K562 (cell line): ENCODE results near the gene USP10. TPM values are rescaled to one million over a fixed set of nuclear protein-coding genes. Genes with fewer than 3 reads are reported as not detected.

ENCODE experiments used
- BCOR ChIP-seq: fragments of 450-650 bp; IDR thresholded peaks from 2 replicates; pipeline ENCODE4 v1.6.1; 2016
- CEBPB ChIP-seq: fragments of 450-650 bp; IDR thresholded peaks from 2 replicates; pipeline ENCODE4 v1.6.1; 2016; ENCODE audit warnings: missing genetic modification characterization, missing compliant biosample characterization
- FOXK1 ChIP-seq: sonication (generic); formaldehyde crosslinking; IDR thresholded peaks from 2 replicates; pipeline ENCODE4 v1.8.0; 2022; ENCODE audit warnings: missing genetic modification reagents, mild to moderate bottlenecking, borderline replicate concordance
- GABPA ChIP-seq: fragments of 200-800 bp; sonication (Bioruptor generic); conservative IDR thresholded peaks from 2 replicates; pipeline ENCODE4 v1.6.1; 2016; ENCODE audit warnings: low read depth, missing genetic modification characterization, missing compliant biosample characterization
- GATA2 ChIP-seq: sonication (generic); formaldehyde crosslinking; IDR thresholded peaks from 2 replicates; pipeline ENCODE4 v1.4.0; 2020; ENCODE audit warnings: mild to moderate bottlenecking, missing genetic modification reagents
- HDAC1 ChIP-seq, 2 experiments: fragments of 450-650 bp; IDR thresholded peaks; 2 replicates each; pipeline ENCODE4 v1.6.1; 2016 to 2017; ENCODE audit warnings: inconsistent platforms in 1 of 2, mild to moderate bottlenecking in 1 of 2, moderate library complexity in 1 of 2
- KLF1 ChIP-seq: fragments of 450-650 bp; IDR thresholded peaks from 2 replicates; pipeline ENCODE4 v1.6.1; 2016; ENCODE audit warnings: missing genetic modification characterization, missing compliant biosample characterization
- MAZ ChIP-seq, 2 experiments: fragments of 450-650 bp in 1 of 2; sonication (generic) in 1 of 2; formaldehyde crosslinking; IDR thresholded peaks in 1 of 2; conservative IDR thresholded peaks in 1 of 2; 2 replicates each; pipeline versions ENCODE4 v1.4.0 to v1.5.0; 2020; ENCODE audit warnings: mild to moderate bottlenecking in 1 of 2, missing genetic modification reagents in 1 of 2
- MECOM ChIP-seq: fragments of 250-450 bp; sonication (Bioruptor Pico); IDR thresholded peaks from 2 replicates; pipeline ENCODE4 v1.8.0; 2022; ENCODE audit warnings: inconsistent platforms
- RBM14 ChIP-seq: fragments of 200-400 bp; formaldehyde crosslinking; IDR thresholded peaks from 2 replicates; pipeline ENCODE4 v1.6.1; 2018; ENCODE audit warnings: low read depth, mild to moderate bottlenecking, low read length, moderate library complexity, borderline replicate concordance; ENCODE audit not compliant: insufficient read depth
- SNRNP70 ChIP-seq: fragments of 200-400 bp; formaldehyde crosslinking; optimal IDR thresholded peaks from 2 replicates; pipeline ENCODE3; 2017; ENCODE audit warnings: low read depth, low read length
- XRCC4 ChIP-seq: IDR thresholded peaks from one replicate; pipeline ENCODE4 v1.6.1; 2011; ENCODE audit not compliant: insufficient read depth, insufficient read length; ENCODE audit errors: extremely low read depth
- ZNF282 ChIP-seq: sonication (generic); formaldehyde crosslinking; IDR thresholded peaks from 2 replicates; pipeline ENCODE4 v1.8.1; 2023; ENCODE audit warnings: missing genetic modification reagents
- ZNF707 ChIP-seq: fragments of 250-450 bp; sonication (Bioruptor Pico); conservative IDR thresholded peaks from 2 replicates; pipeline ENCODE4 v1.8.0; 2022; ENCODE audit warnings: inconsistent platforms, mild to moderate bottlenecking, moderate library complexity
- polyA plus RNA-seq, 8 experiments: library from polyadenylated mRNA; depleted of rRNA in 4 of 8; stranded (reverse) in 5 of 8; unstranded in 3 of 8; fragments of >200 nt; fragmentation: Nextera tagmentation in 2 of 8; fragmentation: Illumina TruSeq in 1 of 8; extraction: Ambion mirVana in 2 of 8; extraction: Trizol in 1 of 8; gene quantifications; 2 replicates each; pipeline versions ENCODE4 v1.2.1 to v1.2.3, GENCODE V29; 2011 to 2014; ENCODE audit warnings: inconsistent platforms in 1 of 8, missing spikeins in 1 of 8
- total RNA-seq, 7 experiments: library from RNA; depleted of rRNA in 6 of 7; stranded (reverse); fragments of >200 nt in 6 of 7; fragmentation: Illumina TruSeq in 2 of 7; extraction: Trizol in 2 of 7; gene quantifications; 2 replicates each; pipeline versions ENCODE4 v1.2.1 to v1.2.3, GENCODE V29; 2011 to 2021; ENCODE audit warnings: low replicate concordance in 1 of 7
- TF ChIP-seq, protein P1 (sequence below): fragments of 250-450 bp; sonication (Bioruptor Pico); IDR thresholded peaks from 2 replicates; pipeline ENCODE4 v1.8.0; 2022; ENCODE audit warnings: inconsistent platforms, mild to moderate bottlenecking, moderate library complexity, borderline replicate concordance
- TF ChIP-seq, protein P2 (sequence below): sonication (generic); formaldehyde crosslinking; IDR thresholded peaks from 2 replicates; pipeline ENCODE4 v1.8.1; 2023; ENCODE audit warnings: mild to moderate bottlenecking, missing genetic modification reagents
- TF ChIP-seq, protein P3 (sequence below): IDR thresholded peaks from 3 replicates; pipeline ENCODE4 v1.6.1; 2011; ENCODE audit warnings: borderline replicate concordance, mild to moderate bottlenecking, moderate library complexity; ENCODE audit not compliant: insufficient read length; ENCODE audit errors: extremely low read depth
- TF ChIP-seq, protein P4 (sequence below): sonication (generic); formaldehyde crosslinking; IDR thresholded peaks from 2 replicates; pipeline ENCODE4 v1.8.1; 2022; ENCODE audit warnings: missing genetic modification reagents

The USP10 gene
- total and polyA plus RNA-seq, 9 of the 15 experiments (the other 6 are each of a cell fraction or from before 2014, with no cell fraction given), result 61.7 to 197 (median 116) TPM

DNA sequence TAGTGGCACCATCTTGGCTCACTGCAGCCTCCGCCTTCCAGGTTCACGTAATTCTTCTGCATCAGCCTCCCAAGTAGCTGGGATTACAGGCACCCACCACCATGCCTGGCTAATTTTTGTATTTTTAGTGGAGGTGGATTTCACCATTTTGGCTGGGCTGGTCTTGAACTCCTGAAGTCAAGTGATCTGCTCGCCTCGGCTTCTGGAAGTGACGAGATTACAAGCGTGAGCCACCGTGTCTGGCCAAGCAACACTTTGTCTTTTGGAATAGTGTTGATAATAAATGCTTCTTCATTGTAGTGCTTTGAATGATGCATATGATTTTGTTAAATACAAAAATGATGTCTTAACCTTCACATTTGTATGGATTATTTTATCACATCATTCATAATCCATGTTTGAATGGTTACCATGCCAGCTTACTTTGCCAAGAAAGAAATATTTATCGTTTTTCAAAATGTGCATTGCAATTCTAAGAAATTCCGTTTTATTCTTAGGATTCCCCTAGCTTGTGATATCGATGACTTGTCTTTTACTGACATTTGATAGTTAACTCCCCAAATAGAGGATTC lies 29.1 kb downstream of the USP10 start (continued):
- TF ChIP-seq, protein P1, sequence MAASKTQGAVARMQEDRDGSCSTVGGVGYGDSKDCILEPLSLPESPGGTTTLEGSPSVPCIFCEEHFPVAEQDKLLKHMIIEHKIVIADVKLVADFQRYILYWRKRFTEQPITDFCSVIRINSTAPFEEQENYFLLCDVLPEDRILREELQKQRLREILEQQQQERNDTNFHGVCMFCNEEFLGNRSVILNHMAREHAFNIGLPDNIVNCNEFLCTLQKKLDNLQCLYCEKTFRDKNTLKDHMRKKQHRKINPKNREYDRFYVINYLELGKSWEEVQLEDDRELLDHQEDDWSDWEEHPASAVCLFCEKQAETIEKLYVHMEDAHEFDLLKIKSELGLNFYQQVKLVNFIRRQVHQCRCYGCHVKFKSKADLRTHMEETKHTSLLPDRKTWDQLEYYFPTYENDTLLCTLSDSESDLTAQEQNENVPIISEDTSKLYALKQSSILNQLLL (CRISPR knock-in tag), result no peak
- TF ChIP-seq, protein P2, sequence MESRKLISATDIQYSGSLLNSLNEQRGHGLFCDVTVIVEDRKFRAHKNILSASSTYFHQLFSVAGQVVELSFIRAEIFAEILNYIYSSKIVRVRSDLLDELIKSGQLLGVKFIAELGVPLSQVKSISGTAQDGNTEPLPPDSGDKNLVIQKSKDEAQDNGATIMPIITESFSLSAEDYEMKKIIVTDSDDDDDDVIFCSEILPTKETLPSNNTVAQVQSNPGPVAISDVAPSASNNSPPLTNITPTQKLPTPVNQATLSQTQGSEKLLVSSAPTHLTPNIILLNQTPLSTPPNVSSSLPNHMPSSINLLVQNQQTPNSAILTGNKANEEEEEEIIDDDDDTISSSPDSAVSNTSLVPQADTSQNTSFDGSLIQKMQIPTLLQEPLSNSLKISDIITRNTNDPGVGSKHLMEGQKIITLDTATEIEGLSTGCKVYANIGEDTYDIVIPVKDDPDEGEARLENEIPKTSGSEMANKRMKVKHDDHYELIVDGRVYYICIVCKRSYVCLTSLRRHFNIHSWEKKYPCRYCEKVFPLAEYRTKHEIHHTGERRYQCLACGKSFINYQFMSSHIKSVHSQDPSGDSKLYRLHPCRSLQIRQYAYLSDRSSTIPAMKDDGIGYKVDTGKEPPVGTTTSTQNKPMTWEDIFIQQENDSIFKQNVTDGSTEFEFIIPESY (CRISPR knock-in tag), result no peak
- TF ChIP-seq, protein P3, sequence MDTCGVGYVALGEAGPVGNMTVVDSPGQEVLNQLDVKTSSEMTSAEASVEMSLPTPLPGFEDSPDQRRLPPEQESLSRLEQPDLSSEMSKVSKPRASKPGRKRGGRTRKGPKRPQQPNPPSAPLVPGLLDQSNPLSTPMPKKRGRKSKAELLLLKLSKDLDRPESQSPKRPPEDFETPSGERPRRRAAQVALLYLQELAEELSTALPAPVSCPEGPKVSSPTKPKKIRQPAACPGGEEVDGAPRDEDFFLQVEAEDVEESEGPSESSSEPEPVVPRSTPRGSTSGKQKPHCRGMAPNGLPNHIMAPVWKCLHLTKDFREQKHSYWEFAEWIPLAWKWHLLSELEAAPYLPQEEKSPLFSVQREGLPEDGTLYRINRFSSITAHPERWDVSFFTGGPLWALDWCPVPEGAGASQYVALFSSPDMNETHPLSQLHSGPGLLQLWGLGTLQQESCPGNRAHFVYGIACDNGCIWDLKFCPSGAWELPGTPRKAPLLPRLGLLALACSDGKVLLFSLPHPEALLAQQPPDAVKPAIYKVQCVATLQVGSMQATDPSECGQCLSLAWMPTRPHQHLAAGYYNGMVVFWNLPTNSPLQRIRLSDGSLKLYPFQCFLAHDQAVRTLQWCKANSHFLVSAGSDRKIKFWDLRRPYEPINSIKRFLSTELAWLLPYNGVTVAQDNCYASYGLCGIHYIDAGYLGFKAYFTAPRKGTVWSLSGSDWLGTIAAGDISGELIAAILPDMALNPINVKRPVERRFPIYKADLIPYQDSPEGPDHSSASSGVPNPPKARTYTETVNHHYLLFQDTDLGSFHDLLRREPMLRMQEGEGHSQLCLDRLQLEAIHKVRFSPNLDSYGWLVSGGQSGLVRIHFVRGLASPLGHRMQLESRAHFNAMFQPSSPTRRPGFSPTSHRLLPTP, result peak; percentile 47
- TF ChIP-seq RBM14 (no peak), GATA2 (CRISPR knock-in tag) (no peak), HDAC1 (IDR thresholded peaks at IDR 0.05) (no peak), ZNF707 (CRISPR knock-in tag) (no peak), GABPA (tag) (no peak), SNRNP70 (no peak), CEBPB (peak; percentile 62; the same call in 1 of the 2 replicates), XRCC4 (no peak), MECOM (CRISPR knock-in tag) (peak; percentile 42), FOXK1 (CRISPR knock-in tag) (no peak), BCOR (peak; percentile 29; the same call in 1 of the 2 replicates), ZNF282 (no peak), MAZ (CRISPR knock-in tag; conservative IDR thresholded peaks at IDR 0.05 in 1 of 2, IDR thresholded peaks at IDR 0.05 in 1 of 2) (no peak), KLF1 (tag) (no peak)
- TF ChIP-seq, protein P4, sequence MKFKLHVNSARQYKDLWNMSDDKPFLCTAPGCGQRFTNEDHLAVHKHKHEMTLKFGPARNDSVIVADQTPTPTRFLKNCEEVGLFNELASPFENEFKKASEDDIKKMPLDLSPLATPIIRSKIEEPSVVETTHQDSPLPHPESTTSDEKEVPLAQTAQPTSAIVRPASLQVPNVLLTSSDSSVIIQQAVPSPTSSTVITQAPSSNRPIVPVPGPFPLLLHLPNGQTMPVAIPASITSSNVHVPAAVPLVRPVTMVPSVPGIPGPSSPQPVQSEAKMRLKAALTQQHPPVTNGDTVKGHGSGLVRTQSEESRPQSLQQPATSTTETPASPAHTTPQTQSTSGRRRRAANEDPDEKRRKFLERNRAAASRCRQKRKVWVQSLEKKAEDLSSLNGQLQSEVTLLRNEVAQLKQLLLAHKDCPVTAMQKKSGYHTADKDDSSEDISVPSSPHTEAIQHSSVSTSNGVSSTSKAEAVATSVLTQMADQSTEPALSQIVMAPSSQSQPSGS, result no peak
